GM10248 (cell line): ENCODE results near the gene MRPL2.
A peak's percentile ranks its signal among the peaks of the same experiment; 100 is the strongest.

ENCODE experiments used
- CTCF ChIA-PET: fragments of 300-600 bp; sonication (Branson Sonifier 250); formaldehyde crosslinking; extraction: SDS; loops from one replicate; lab custom pipeline; 2021; ENCODE audit warnings: antibody characterized with exemption; lab: Yijun Ruan, JAX
- POLR2A ChIA-PET: fragments of 350-650 bp; sonication (Branson Sonifier 250); formaldehyde crosslinking; extraction: SDS; loops from one replicate; lab custom pipeline; 2020; ENCODE audit warnings: antibody characterized with exemption; lab: Yijun Ruan, JAX
- DNase-seq: peaks from one replicate; pipeline ENCODE4 v3.0.0; 2012; ENCODE audit errors: extremely low spot score
- TF ChIP-seq, protein P1 (sequence below): IDR thresholded peaks from 2 replicates; pipeline ENCODE4 v1.5.1; 2012; ENCODE audit warnings: mild to moderate bottlenecking, low read depth; ENCODE audit errors: extremely low read depth, missing control alignments, control extremely low read depth

The MRPL2 gene

DNA sequence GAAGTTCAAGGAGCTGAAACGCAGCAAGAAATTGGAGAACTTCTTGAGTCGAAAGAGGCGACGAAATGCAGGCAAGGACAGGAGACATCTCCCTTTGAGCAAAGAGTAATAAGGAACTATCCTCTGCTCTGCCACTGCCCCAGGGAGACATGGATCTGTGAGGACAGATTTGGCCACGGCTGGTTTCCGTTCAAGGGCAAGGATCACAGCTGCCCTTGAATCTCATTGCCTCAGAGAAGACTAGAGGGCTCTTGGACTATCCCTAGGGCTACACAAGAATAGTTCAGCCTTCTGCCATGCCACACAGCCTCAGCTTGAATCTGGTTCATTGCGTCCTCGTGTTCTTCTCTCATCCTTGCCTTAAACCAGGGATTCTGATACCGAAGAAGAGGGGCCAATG is 30.1 kb downstream of the MRPL2 start:
- ChIA-PET CTCF (interaction anchor here (1.0 kb wide), 1 partner anchor 11 kb away, joined by 3 read pairs; no protein-coding TSS in a partner anchor), POLR2A (no interaction called here)
- no peak for DNase-seq
- TF ChIP-seq, protein P1, sequence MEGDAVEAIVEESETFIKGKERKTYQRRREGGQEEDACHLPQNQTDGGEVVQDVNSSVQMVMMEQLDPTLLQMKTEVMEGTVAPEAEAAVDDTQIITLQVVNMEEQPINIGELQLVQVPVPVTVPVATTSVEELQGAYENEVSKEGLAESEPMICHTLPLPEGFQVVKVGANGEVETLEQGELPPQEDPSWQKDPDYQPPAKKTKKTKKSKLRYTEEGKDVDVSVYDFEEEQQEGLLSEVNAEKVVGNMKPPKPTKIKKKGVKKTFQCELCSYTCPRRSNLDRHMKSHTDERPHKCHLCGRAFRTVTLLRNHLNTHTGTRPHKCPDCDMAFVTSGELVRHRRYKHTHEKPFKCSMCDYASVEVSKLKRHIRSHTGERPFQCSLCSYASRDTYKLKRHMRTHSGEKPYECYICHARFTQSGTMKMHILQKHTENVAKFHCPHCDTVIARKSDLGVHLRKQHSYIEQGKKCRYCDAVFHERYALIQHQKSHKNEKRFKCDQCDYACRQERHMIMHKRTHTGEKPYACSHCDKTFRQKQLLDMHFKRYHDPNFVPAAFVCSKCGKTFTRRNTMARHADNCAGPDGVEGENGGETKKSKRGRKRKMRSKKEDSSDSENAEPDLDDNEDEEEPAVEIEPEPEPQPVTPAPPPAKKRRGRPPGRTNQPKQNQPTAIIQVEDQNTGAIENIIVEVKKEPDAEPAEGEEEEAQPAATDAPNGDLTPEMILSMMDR = no peak

DNA sequence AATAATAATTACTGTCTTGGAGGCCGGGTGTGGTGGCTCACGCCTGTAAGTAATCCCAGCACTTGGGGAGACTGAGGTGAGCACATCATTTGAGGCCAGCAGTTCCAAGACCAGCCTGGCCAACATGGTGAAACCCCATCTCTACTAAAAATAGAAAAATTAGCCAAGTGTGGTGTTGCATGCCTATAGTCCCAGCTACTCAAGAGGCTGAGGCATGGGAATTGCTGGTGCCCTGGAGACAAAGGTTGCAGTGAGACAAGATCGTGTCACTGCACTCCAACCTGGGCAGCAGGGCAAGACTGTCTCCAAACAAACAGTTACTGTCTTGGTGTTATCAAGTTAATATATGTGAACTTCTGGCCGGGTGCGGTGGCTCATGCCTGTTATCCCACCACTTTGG is 32.9 kb downstream of the MRPL2 start:
- POLR2A ChIA-PET = no interaction called here
- CTCF ChIA-PET = interaction anchor here (1.2 kb wide), 1 partner anchor 14 kb away, joined by 3 read pairs; no protein-coding TSS in a partner anchor
- TF ChIP-seq, protein P1 = no peak
- DNase-seq = no peak

DNA sequence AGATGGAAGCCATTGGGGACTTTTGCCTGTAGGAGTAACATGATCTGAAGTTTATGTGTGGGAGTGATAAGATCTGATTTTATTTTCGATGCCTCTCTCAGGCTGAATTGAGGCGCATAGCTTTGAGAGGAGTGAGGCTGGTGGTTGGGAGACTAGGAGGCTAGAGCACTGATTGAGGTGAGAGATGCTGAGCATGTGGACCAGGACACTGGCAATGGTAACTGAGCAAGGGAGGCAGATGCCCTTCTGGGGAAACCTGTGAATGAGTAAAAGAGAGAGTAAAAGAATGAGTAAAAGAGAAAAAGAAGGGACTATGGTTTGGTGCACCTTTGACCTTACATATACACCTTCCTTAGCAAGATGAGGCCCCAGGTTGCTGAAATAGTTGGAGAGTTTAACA is 34.8 kb downstream of the MRPL2 start:
- TF ChIP-seq, protein P1 = no peak
- DNase-seq = no peak
- POLR2A ChIA-PET = interaction anchor here (0.8 kb wide), 1 partner anchor 505 kb away, joined by 3 read pairs; no protein-coding TSS in a partner anchor
- CTCF ChIA-PET = interaction anchor here (1.1 to 2.5 kb wide), 3 partner anchors 10 to 119 kb away, joined by 4 to 7 read pairs (median 5); partner anchors contain the start of genes KLHDC3 and MEA1

DNA sequence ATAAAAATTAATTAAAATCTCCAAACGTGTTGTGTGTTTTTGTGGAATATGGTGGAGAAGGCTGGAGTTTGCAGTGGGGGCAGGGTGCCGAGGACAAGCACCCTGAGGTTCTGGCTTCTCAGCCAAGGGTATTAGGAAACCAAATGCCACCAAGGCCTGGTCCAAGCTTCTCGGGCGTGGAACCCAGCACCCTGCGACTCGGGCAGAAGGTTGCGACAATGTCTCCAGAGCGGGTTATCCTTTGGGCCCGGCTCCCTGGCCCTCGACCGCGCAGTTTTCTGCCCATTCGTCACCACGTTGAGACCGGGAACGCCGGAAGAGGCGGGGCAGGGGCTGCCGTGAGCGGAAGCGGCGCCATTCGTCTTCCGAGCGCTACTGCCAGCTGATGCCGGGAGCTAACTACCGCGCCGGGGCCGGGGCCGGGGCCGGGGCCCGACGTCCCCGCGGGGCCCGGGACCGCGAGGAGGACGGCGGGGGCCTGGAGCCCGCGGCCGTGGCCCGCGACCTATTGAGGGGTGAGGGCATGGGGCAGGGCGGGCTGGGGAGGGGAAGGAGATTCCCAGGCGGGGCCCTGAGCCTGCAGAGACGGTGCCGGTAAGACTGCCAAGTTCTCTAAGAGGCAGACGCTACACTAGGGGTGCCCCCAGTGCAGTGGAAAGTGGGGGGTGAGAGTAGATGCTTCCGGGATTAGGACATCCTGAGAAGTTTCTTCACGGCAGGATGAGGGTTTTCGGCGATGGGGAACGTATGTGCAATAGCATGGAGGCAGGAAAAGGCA is 37.8 kb downstream of the MRPL2 start, which contains the start of gene RRP36:
Gene RRP36, plus strand, starts transcription at position 354 of the 778 bp plus-strand sequence. Its CDS starts 32 bp downstream, at position 386.
- peak; percentile 87 for DNase-seq
- ChIA-PET POLR2A (interaction anchor here (0.7 kb wide), 2 partner anchors 24 to 92 kb away, joined by 4 to 6 read pairs; partner anchors contain the start of gene CNPY3), CTCF (interaction anchor here (1.1 to 1.8 kb wide), 5 partner anchors 10 to 120 kb away, joined by 3 to 6 read pairs (median 4); partner anchors contain the start of genes CUL7 and PPP2R5D)
- TF ChIP-seq, protein P1 = no peak

DNA sequence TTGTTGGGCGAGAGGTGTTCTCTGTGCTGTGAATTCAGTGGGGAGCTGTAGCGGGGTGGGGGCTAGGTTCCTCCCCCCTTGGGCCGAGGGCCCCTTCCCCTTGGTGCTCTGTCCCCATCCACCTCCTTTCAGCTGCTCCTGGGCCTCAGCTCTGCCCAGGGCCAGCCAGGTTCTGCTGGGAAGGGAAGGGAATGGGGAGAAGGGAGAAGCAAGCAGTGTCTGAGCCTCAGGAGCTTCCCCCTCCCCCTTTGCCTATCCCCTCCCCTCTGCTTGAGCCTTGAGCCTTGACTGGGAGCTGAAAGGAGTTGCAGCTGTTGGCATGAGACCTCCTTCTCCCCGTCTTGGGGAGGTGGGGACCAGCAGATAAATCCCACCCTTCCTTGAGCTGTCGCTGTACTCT is 38.4 kb downstream of the MRPL2 start:
- no peak for DNase-seq

More for the DNA sequence above, 38.4 kb downstream of the MRPL2 start:
- CTCF ChIA-PET = interaction anchor here (1.1 to 1.8 kb wide), 4 partner anchors 30 to 120 kb away, joined by 3 to 6 read pairs (median 4); partner anchors contain the start of genes CUL7 and PPP2R5D
- TF ChIP-seq, protein P1 = no peak
- POLR2A ChIA-PET = no interaction called here
